HEK293T (cell line): ENCODE data around the gene ZBTB21.

Experiments
- LEF1 ChIP-seq: fragments of 450-650 bp; IDR thresholded peaks from 2 replicates; pipeline ENCODE4 v1.6.1; 2017; ENCODE audit warnings: mild to moderate bottlenecking, borderline replicate concordance
- NFRKB ChIP-seq: fragments of 450-650 bp; IDR thresholded peaks from 2 replicates; pipeline ENCODE4 v1.6.1; 2016; ENCODE audit warnings: mild to moderate bottlenecking, moderate library complexity

DNA sequence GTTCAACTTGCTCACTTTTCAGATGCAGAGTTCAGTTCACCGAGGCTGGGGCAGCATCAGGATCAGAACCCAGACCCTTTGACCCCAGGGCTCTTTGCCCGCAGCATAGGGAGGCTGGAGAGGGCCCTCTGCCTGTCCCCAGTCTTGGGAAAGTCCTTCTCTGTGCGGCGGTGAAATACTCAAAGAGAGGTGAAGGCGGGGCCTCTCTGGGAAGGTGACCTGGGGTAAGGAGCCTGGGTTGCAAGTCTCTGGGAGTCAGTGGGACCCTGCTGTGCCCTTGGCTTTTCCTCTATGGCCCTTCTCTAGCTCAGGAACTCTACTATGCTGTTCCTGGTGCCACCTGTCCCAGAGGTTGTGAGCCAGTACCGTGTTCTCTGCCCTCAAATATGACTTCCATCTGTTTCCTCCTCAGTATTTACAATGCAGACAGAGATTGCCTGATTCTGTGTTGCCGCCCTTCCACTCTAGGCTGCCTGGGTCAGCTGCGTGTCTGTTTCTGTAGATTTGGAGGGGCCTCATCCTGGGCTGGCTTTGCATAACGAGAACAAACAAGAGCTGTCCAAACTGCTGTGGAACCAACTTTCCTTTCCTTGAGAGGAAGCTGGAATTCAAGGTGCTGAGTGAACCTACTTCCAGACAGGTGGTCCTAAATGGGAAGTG is 18.7 kb upstream of the ZBTB21 start:
- TF ChIP-seq LEF1 = no peak
- TF ChIP-seq NFRKB = no peak
